Panc1 (cell line): Measurements from ENCODE around the gene ZBTB46.

Experiments
- CTCF ChIP-seq: fragments of 450-650 bp; IDR thresholded peaks from 2 replicates; pipeline ENCODE4 v1.5.1; 2017; ENCODE audit warnings: mild to moderate bottlenecking
- POLR2AphosphoS5 ChIP-seq: IDR thresholded peaks from 2 replicates; pipeline ENCODE4 v1.6.1; 2012; ENCODE audit warnings: mild to moderate bottlenecking, low read depth, low read length, moderate library complexity
- SIN3A ChIP-seq: IDR thresholded peaks from 2 replicates; pipeline ENCODE4 v1.6.1; 2012; ENCODE audit warnings: low read depth, mild to moderate bottlenecking, low read length, moderate library complexity, borderline replicate concordance; ENCODE audit not compliant: insufficient read depth
- TF ChIP-seq, protein P1 (sequence below), 2 experiments: IDR thresholded peaks; 2 replicates each; pipeline ENCODE4 v1.6.1; 2011 to 2012; ENCODE audit warnings: low read depth in 2 of 2, control low read depth in 1 of 2, low read length in 1 of 2, mild to moderate bottlenecking in 1 of 2, moderate library complexity in 1 of 2; ENCODE audit not compliant: insufficient read depth in 1 of 2

- TF ChIP-seq CTCF, result no peak
- no peak for TF ChIP-seq SIN3A
- TF ChIP-seq, protein P1, sequence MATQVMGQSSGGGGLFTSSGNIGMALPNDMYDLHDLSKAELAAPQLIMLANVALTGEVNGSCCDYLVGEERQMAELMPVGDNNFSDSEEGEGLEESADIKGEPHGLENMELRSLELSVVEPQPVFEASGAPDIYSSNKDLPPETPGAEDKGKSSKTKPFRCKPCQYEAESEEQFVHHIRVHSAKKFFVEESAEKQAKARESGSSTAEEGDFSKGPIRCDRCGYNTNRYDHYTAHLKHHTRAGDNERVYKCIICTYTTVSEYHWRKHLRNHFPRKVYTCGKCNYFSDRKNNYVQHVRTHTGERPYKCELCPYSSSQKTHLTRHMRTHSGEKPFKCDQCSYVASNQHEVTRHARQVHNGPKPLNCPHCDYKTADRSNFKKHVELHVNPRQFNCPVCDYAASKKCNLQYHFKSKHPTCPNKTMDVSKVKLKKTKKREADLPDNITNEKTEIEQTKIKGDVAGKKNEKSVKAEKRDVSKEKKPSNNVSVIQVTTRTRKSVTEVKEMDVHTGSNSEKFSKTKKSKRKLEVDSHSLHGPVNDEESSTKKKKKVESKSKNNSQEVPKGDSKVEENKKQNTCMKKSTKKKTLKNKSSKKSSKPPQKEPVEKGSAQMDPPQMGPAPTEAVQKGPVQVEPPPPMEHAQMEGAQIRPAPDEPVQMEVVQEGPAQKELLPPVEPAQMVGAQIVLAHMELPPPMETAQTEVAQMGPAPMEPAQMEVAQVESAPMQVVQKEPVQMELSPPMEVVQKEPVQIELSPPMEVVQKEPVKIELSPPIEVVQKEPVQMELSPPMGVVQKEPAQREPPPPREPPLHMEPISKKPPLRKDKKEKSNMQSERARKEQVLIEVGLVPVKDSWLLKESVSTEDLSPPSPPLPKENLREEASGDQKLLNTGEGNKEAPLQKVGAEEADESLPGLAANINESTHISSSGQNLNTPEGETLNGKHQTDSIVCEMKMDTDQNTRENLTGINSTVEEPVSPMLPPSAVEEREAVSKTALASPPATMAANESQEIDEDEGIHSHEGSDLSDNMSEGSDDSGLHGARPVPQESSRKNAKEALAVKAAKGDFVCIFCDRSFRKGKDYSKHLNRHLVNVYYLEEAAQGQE (IDR thresholded peaks at IDR 0.05; ENCODE audit: insufficient read depth in 1 of 2, low read depth in 2 of 2, low read length in 1 of 2), result no peak
- TF ChIP-seq POLR2AphosphoS5, result no peak
These were observed 80.1 kb downstream of the ZBTB46 start for GRCh38 chr20:63750807-63751470.
